NCI-H128 (cell line): ENCODE measurements around the gene STUB1.
A peak's percentile ranks its signal among the peaks of the same experiment; 100 is the strongest.

Experiments
- DNase-seq: peaks from one replicate; lab custom pipeline; 2025; ENCODE audit not compliant: unreplicated experiment; lab: John Stamatoyannopoulos, UW

STUB1 gene

DNA sequence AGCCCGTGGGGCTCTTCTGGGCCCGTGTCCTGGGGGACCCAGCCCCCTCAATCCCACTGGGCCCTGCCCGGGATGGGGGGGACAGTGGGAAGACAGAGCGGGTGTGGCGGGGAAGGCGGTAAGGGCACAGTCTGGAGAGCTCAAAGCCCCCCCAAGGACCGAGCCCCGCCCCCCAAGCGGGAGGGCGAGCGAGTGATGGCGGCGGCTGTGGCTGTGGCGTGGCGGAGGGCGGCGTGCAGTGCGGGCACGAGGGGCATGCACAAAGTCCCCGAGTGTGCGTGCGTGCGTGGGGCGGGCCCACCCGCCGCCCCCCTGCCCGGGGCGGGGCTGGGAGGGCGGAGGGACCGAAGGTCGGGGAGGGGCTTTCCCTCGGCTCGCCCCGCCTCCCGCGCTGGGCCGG lies 13.6 kb downstream of the STUB1 start:
- no peak for DNase-seq

DNA sequence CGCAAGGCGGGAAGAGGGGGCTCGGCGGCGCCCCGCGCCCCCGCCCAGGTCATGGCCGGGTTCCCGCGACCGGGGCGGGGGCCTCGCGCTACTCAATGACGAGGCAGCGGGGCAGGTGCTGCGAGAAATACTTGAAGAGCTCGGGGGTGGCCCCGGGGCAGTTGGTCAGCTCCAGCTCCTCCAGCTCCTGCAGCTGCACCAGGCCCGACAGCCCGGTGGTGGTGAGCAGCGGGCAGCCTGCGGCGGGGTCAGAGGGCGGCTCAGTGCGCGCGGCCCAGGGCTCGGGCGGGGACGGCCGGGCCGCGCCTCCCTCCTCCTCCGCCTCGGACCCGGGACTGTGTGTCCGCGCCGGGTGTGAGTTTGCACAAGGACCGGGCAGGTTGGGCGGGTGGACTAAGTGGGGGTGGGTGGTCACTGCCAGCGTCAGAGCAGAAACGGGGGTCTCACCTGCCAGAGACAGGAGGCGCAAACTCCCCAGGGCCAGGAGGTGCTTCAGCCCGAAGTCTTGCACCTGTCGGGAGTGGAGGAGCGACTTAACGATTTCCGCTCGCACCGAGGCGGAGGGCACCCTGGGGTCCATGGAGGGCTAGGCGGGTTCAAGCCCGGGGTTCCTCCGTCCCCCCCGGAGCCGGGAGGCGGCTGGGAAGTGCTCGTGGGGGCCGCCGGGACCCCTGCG lies 14.1 kb downstream of the STUB1 start:
- DNase-seq: no peak

DNA sequence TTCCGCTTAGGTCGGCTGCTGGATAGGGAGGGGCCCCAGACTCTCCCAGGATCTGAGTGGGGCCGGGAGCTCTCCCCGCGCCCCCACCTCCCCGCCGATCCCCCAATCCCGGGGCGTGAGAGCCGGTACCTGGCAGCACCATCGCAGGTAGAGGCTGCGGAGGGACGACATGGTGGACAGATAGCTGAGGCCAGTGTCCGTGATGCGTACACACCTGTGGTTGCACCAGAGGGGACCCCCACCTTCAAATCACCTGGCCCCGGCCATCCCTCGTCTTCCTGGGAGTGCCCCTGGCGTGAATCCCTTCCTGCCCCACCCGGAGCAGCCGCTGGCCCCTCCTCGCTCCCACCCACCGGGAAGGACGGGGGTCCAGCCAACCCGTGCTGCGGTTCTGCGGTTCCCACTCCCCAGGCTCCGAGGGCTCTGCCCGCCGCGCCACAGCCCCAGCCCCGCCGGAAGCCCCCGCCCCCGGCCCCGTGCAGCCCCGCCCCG lies 14.7 kb downstream of the STUB1 start:
- no peak for DNase-seq

DNA sequence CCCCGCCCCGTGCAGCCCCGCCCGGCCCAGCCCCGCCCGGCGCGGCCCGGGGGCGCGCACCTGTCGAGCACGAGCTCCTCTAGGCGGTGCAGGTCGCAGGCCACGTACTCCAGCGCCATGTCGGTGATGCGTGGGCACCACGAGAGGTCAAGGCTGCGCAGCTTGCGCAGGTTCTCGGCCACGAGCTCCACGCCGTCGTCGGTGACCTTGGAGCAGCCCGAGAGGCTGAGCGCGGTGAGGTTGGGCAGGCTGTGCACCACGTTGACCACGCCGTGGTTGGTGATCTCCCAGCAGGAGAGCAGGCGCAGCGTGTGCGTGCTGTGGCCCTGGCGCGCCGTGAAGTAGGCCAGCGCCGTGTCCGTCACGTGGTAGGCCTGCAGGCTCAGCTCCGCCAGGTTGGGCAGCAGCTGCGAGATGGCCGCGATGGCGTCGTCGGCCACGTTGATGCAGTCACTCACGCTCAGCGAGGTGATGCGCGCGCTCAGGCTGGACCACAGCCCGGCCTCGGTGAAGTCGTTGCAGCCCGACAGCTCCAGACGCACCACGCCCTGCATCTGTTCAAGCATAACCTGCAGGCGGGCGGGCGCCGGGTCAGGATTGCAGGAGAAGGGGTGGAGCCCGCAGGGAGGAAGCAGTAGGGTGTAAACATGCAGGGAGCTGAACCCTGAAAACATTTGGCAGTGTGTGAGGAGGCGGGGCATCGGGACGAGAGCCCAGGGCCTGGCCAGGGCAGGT lies 15.3 kb downstream of the STUB1 start:
- DNase-seq: peak; percentile 65

DNA sequence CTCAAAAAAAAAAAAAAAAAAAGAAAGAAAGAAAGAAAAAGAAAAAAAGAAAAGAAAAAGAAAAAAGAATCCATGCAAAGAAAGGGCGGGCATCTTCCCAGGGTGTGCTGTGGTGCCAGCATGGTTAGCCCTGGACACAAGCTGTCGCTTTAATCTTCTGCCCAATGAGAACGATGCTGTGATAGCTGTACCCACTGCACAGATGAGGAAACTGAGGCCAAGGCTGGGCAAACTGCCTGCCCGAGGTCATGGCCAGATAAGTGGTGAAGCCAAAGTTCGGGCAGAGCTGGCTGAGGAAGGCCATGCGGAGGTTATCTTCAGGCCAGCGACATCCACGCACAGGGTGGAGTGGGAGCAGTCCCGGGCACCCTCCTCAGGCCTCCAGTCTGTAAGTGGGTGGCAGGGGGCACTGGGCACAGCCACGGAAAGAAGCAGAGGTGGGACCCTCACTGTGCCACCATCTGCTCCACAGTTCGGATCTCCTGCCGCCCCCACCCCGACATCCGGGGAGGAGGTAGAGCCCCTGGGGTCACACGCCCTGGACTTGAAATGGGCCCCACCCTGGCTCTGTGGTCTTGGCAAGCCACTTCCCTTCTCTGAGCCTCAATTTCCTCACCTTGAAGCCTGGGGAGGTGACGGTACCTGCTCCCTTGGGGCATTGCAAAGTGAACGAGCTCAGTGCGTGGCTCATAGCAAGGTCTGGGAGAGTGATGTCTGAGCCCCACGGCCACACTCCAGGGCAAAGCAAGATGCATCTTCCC lies 18.9 kb downstream of the STUB1 start:
- no peak for DNase-seq

DNA sequence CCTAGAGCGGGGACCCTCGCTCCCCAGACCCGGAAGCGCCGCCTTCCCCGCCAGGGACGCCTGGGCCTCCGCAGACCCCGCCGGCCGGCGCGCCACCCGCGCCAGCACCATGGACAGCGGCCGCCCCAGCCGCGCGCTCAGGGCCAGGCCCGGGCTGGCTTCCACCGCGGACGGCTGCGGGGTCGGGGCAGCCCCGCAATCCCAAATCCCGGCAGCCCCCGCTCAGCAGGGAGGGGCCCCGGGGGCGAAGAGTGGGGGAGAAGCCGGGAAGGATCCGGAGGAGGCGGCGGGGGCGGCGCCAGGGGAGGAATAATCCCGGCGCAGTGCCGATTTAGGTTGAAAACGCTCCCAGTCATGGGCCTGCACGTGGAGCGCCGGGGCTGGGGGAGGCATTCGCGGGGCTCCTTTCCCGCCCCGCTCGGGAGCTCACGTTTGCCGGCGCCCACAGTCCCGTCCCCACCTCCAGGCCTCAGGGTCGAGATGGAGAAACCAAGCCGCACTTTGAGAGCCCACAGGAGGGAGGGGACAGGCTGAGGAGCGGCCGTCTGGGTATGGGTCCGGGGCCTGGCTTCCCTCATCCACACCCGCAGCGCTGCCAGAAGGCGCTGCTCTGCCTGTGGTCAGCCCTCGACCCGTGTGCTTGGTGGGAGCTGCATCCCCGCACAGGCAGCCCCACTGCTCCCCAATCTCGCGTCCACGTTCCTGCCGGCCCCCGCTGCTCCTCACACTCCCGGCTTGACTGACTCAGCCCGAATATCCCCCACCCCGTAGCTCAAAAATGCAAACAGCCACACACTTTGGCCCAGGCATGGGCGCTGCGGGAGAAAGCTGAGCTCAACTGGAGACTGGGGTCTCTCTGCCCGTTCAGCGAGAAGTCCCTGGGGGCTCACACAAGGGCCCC lies 20.7 kb downstream of the STUB1 start:
- no peak for DNase-seq

DNA sequence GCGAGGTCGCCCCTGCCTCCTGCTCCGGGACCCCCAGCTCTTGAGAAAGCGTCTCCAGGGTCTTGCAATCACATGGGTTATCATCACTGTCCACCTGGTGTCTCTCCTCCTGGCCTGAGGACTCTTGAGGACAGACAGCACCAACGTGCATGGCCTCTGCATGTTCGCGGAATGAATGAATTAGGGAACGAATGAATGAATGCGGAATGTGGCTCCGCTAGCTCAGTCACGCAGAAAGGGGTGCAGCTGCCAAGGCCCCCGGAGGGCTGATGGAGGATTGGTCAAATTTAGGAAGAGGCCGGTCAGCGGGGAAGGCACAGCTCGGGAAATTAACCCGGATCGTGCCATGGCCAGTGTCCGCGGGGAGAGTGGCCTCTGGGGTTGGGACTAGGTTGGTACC lies 22.1 kb downstream of the STUB1 start:
- DNase-seq: no peak

DNA sequence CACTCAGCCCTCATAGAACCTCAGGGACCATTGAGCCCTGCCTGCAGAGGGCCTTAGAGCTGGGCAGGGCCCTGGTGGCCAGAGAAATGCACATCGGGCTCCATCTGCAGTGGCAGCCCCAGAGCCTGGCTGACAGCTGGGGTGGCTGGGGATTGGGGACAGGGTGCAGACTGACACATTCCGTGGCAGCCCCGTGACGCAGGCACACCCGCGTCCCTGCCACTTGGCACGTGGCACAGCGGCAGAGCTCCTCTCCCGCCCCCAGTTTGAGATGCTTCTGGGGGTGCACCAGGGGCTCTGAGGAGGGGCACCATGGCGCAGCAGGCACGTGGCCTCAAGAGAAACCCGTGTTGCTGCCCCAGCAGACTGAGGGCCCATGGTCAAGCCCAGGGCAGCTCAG lies 23.2 kb downstream of the STUB1 start:
- no peak for DNase-seq

DNA sequence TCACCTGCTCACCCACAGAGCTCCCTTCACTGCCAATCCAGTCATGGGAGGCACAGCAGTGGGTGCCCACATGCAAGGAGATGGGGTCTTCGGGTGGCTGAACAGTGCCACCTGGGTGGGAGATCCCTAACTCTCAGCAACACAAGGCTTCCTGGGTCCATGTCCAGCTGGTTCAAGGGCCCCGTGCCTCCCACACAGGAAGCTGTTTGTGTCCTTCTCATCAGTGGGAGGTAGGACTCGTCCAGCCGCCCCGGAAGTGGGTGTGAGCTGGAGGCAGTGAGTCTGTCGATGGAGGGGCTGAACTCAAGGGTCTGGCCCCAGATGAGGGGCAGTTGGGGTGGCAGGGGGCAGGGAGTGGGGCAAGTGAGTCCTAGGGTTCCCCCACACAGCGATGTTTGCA lies 23.8 kb downstream of the STUB1 start:
- no peak for DNase-seq

DNA sequence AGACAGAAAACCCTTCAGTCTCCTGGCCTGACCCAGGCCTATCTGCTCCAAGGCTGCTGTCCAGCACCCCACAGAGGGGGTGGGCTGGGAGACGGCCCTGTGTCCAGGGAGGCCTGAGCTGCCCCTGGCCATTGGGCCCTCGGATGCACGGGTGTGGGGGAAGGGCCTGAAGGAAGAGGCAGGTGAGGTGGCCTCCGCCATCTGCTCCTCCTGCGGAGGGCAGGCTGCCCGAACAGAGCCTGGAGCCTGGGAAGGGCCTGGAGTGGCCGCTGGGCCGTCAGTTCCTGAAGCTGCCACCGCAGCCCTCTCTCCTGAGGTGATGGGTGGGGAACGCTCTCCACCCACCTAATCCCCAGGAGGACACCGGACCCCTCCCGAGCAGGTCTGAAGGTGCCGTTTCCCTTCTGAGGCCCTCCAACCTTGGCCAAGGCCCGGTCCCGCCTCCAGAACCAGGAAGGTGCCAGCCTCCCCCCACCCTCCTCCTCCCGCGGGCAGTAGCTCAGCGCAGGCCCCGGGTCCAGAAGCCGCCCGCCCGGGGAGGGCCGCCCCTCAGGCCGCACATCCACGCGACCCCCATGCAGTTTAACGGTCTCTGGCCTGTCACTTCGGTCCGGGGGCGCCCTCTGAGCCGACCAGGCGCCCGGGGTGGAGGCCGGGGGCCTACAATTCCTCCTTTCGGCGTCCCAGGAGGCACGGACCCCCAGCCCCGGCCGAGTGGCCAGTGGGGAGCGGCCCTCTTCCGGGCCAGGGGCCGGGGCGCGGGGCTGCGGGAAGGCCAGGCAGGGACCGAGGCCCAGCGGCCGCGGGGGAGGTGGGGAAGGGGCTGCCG lies 24.6 kb downstream of the STUB1 start:
- no peak for DNase-seq

DNA sequence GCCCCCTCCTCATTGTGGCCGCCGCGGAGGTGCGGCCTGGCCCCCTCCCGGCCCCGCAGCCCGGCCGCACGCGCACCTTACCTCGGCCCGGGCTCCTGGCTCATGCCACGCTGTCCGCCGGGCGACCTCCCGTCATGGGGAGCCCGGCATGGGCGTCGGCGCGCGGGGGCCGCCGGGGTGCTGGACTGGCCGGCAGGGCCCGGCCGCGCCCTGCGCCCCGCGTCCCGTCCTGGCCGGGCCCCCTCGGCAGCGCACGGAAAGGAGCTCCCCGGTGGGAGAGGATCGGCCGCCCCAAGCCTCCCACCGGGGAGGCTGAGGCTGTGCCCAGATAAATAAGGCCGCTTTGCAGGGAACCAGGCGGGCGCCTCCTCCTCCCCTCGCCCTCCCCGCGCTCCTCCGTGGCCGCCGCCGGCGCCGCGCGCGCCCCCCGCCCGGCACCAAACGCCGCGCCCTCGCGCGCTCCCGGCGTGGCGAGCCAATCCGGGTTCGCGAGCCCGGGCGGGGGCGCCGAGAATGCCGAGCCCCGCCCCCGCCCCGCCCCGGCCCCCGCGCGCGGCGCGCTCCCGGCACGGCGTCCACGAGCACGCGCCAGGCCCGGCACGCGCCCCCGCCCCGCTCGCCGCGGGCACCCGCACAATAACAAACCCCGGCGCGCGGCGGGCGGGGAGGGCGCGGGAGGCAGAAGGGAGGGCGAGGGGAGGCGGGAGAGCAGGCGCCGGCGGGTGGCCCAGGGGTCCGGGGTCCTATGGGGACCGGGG lies 25.4 kb downstream of the STUB1 start, which contains the start of gene FBXL16:
TSS of gene FBXL16 (minus strand) at position 371 of the 758 bp plus-strand sequence. CDS start 8,396 bp downstream, outside the sequence.
- DNase-seq: peak; percentile 32

DNA sequence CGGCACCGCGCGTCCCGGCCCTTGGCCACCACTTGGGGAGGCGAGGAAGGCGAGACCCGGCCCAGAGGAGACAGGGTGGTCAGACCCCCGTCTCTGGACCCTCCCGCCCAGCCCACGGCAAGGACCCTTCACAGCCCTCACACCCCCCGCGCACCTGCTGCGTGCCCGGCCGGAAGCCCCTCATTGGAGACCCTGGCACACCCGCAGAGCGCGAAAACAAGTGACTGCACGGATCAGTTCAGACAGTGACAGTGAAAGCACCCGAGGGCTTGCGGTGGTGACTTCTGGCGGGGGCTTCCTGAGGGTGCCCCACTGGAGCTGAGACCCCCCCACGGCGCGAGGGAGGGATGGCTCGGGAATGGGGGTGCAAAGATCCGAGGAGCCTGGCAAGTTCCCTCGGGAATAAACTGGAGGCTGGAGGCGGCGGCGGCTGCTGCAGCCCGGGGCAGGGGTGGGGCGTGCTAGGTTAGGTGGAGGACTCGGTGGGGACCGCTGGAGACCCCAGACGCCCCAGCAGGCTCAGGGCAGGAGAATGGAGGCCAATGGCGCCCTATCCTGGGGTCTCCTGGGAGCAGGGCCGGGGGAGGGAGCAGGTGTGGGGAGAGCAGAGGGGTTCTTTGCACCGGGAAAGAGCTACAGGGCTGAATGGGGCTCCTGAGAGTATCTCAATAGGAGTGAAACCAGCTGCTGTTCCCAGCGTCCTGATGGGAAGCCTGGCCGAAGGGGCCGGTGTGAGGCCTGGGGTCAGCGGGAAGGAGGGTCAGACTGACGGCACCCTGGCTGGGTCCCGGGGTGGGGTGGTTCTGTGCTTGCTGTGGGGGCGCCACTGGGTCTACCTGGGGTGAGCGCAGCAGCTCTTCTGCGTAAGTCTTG lies 26.2 kb downstream of the STUB1 start:
- DNase-seq: no peak

DNA sequence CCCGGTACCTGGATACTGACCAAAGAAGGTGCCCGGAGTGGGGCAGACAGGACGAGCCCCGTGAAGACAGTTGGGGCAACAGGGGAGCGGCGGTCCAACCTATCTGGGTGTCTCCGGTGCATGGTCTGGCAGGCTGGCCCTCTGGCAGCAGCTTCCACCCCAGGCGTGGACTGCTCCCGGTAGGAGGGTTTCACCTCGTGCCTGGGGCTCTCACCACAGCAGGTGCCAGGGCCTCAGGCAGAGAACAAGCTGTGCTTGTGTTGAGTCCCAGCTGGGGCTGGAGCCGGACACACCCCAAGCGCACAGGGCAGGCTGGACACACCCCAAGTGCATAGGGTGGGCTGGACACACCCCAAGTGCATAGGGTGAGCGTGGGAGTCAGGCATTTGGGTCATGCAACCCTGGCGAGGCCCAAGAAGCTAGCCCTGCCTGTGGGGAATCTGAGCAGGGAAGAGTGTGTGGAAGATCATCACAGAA lies 26.9 kb downstream of the STUB1 start:
- no peak for DNase-seq

DNA sequence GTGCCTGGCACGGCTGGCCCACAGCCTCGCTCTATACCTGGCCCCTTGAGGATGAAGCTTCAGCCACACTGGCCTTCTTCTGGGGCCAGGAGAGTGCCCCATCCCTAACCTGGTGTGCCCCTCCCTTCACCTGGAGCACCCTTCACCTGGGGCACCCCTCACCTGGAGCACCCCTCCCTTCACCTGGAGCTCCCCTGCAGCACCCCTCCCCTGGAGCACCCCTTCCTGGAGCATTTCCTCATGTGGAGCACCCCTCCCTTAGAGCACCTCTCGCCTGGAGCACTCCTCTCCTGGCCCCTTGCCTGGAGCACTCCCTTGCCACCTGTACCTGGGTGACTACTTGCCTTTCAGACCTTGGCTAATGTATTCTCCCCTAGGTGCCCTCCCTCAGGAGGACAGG lies 27.8 kb downstream of the STUB1 start:
- DNase-seq: no peak

DNA sequence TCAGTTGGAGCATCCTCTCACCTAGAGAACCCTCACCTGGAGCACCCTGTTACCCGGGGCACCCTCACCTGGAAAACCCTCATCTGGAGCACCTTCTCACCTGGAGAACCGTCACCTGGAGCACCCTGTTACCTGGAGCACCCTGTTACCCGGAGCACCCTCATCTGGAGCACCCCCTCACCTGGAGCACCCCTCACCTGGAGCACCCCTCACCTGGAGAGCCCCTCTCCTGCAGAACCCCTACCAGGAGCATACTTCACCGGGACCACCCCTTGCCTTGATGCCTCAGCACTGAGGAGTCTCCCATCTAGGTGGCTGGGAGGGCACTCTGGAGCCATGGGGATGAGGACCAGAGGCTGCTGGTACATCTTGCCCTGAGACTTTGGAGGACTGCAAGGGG lies 28.7 kb downstream of the STUB1 start:
- no peak for DNase-seq

DNA sequence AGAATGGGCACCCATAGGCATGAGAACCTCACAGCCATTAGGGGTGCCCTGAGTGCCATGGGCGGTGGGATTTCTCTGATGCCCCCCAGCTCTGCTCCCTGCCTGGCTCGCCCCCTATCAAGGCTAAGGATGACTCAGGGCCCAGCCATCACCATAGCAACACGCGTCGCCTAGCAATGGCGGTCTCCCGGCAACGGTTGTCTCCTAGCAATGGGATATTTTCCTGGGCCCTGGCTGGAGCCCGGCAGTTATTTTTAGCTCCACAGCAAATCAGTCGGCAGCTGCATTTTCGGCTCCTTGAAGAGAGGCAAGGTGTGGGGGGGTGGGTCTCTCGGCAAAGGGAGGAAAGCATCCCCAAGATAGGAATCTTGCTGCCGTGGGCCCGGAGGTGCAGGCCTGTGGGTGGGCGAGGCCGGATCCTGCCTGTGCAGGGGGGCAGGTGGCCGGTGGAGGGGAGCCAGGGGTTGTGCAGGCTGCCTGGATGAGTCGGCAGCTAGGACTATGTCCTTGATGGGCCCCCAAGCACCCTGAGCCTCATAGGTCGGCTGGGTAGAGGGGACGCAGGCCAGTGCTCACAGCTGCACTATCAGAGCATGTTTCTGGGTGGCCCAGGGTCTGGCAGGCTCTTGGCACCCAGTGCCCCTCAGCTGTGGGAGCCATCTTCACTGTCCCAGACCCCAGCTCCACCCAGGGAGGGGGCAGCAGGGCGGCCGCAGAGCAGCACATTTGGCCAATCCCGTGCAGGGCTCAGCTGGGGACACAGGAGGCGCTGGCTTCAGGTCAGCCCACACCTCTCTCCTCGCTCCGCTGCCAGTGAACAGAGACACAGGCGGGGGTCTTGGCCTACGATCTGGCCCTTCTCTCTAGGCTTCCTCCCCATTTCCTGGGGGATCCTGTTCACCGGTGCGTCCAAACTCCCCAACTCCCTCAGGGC lies 29.6 kb downstream of the STUB1 start:
- peak; percentile 80 for DNase-seq

DNA sequence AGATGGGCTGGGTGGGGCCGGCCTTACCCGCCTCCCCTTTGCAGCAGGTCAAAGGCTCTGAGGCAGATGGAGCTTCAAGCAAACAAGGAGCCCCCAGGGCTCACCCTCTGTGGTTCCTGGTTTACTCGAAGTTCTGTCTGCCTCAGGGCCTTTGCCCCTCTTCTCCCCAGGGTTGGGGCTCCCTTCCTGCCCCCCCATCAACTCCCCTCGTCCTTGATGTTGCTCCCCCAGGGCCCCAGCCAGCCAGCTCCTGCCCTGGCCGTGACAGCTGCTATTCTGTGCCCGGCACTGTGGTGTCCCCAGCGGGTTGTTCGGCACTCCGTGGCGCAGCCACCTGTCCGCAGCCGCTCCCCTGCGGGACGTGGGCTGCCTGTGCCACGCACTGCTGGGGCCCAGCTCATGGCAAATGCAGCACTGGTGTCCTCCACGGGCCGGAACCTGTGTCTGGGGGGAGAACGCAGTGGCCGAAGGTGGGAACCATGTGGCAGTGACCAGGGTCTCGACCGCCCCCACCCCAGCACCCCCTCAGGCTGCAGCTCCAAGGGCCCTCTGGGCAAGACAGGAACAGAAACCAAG lies 30.4 kb downstream of the STUB1 start:
- DNase-seq: no peak
